IPS-18c (cell line): ENCODE measurements around the gene SIGLEC15.

Experiments
- H3K4me3 ChIP-seq: 2 replicates; pipeline ENCODE4 v1.7.0; 2013; ENCODE audit warnings: low read depth, mild to moderate bottlenecking, low read length, moderate library complexity; ENCODE audit not compliant: insufficient read depth
- H3K9me3 ChIP-seq: one replicate; pipeline ENCODE4 v1.6.1; 2013; ENCODE audit warnings: mild to moderate bottlenecking, low read length, moderate library complexity; ENCODE audit not compliant: control insufficient read depth, insufficient read depth

SIGLEC15 gene

GRCh38 chr18:45889419-45890064 is 64.1 kb downstream of the SIGLEC15 start:
- Histone ChIP-seq H3K9me3 (no peaks in the 10 kb centered on the region), H3K4me3 (no peak overlapping the region)

GRCh38 chr18:45890606-45891005 is 65.1 kb downstream of the SIGLEC15 start:
- H3K4me3 ChIP-seq, result no peak overlapping the region

GRCh38 chr18:45891806-45892205 is 66.3 kb downstream of the SIGLEC15 start:
- Histone ChIP-seq H3K4me3 (no peak overlapping the region), H3K9me3 (no peaks in the 10 kb centered on the region)

More at GRCh38 chr18:45890606-45891005, 65.1 kb downstream of the SIGLEC15 start:
- H3K9me3 ChIP-seq, result no peaks in the 10 kb centered on the region
